Gastroesophageal sphincter (tissue), 3 donors: ENCODE measurements around the gene DCLK3.

Source experiments
- EP300 ChIP-seq: sonication (generic); formaldehyde crosslinking; IDR thresholded peaks from one replicate; pipeline ENCODE4 v1.6.1; 2017; ENCODE audit warnings: antibody characterized with exemption, mild to moderate bottlenecking
- POLR2A ChIP-seq, 2 donors: fragments of 450-650 bp; IDR thresholded peaks; one replicate each; pipeline ENCODE4 v1.6.1; 2017; ENCODE audit warnings: antibody characterized with exemption in 2 of 2, mild to moderate bottlenecking in 2 of 2, moderate library complexity in 1 of 2
- POLR2AphosphoS5 ChIP-seq: sonication (generic); formaldehyde crosslinking; IDR thresholded peaks from one replicate; pipeline ENCODE4 v1.6.1; 2017; ENCODE audit warnings: antibody characterized with exemption
- TF ChIP-seq, protein P1 (sequence below), 4 experiments: fragments of 200-600 bp in 2 of 4; fragments of 450-650 bp in 2 of 4; sonication (generic) in 1 of 4; IDR thresholded peaks; one replicate each; pipeline ENCODE4 v1.5.1; 2017 to 2019; ENCODE audit warnings: antibody characterized with exemption in 4 of 4, mild to moderate bottlenecking in 2 of 4, moderate library complexity in 2 of 4

- no peak for TF ChIP-seq POLR2A (IDR thresholded peaks at IDR 0.05)
- TF ChIP-seq, protein P1, sequence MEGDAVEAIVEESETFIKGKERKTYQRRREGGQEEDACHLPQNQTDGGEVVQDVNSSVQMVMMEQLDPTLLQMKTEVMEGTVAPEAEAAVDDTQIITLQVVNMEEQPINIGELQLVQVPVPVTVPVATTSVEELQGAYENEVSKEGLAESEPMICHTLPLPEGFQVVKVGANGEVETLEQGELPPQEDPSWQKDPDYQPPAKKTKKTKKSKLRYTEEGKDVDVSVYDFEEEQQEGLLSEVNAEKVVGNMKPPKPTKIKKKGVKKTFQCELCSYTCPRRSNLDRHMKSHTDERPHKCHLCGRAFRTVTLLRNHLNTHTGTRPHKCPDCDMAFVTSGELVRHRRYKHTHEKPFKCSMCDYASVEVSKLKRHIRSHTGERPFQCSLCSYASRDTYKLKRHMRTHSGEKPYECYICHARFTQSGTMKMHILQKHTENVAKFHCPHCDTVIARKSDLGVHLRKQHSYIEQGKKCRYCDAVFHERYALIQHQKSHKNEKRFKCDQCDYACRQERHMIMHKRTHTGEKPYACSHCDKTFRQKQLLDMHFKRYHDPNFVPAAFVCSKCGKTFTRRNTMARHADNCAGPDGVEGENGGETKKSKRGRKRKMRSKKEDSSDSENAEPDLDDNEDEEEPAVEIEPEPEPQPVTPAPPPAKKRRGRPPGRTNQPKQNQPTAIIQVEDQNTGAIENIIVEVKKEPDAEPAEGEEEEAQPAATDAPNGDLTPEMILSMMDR (IDR thresholded peaks at IDR 0.05) = no peak
- no peak for TF ChIP-seq POLR2AphosphoS5
- no peak for TF ChIP-seq EP300
Measured at GRCh38 chr3:36681867-36682266, 82.5 kb downstream of the DCLK3 start.
